Measurements from ENCODE around the gene BTNL9.
A peak's percentile ranks its signal among the peaks of the same experiment; 100 is the strongest.
"Not testable (repeated sequence)": the region's sequence is repeated elsewhere in the genome, so short reads cannot be mapped to it uniquely, and the experiment has no call there.

The BTNL9 gene

GRCh38 chr5:181098762-181099601 lies 58.9 kb downstream of the BTNL9 start:
- Histone ChIP-seq H3K27me3 (peaks cover 3% of the 10 kb centered on the region; the same call in 1 of the 2 replicates), H3K4me2 (no peak overlapping the region), H3K9me3 (no peaks in the 10 kb centered on the region), H3K4me3 (no peak overlapping the region), H3K27ac (no peak overlapping the region), H3K9ac (no peak overlapping the region), H3K4me1 (0 out of 2 replicates have a peak, but pooled peaks cover under 1% of the 10 kb centered on the region), H3K36me3 (no peaks in the 10 kb centered on the region), H4K20me1 (no peaks in the 10 kb centered on the region)
- TF ChIP-seq Cebpa-rat (IDR thresholded peaks at IDR 0.05): no peak

GRCh38 chr5:181099602-181100086 lies 59.6 kb downstream of the BTNL9 start:
- no peak overlapping the region for H3K9ac ChIP-seq
- TF ChIP-seq Cebpa-rat (IDR thresholded peaks at IDR 0.05): no peak
- peaks cover 5% of the 10 kb centered on the region; the same call in 1 of the 2 replicates for H3K4me1 ChIP-seq
- no peaks in the 10 kb centered on the region for H3K36me3 ChIP-seq
- peaks cover 9% of the 10 kb centered on the region; the same call in 1 of the 2 replicates for H3K27me3 ChIP-seq
- no peak overlapping the region for H3K27ac ChIP-seq
- H3K4me3 ChIP-seq: no peak overlapping the region
- H3K9me3 ChIP-seq: no peaks in the 10 kb centered on the region
- H3K4me2 ChIP-seq: no peak overlapping the region
- no peaks in the 10 kb centered on the region for H4K20me1 ChIP-seq

- H3K4me2 ChIP-seq: no peak overlapping the region
- H3K27me3 ChIP-seq: peaks cover 11% of the 10 kb centered on the region; the same call in 1 of the 2 replicates
- H3K9ac ChIP-seq: no peak overlapping the region
- peaks cover 6% of the 10 kb centered on the region; the same call in 1 of the 2 replicates for H3K4me1 ChIP-seq
- H3K27ac ChIP-seq: no peak overlapping the region
- no peaks in the 10 kb centered on the region for H3K9me3 ChIP-seq
- no peak overlapping the region for H3K4me3 ChIP-seq
- no peaks in the 10 kb centered on the region for H3K36me3 ChIP-seq
- no peaks in the 10 kb centered on the region for H4K20me1 ChIP-seq
- no peak for TF ChIP-seq Cebpa-rat (IDR thresholded peaks at IDR 0.05)
These were observed 60.2 kb downstream of the BTNL9 start for GRCh38 chr5:181100121-181100875.

GRCh38 chr5:181101030-181101641 lies 61.1 kb downstream of the BTNL9 start:
- peaks cover 14% of the 10 kb centered on the region; the same call in 1 of the 2 replicates for H3K4me1 ChIP-seq
- not testable (repeated sequence) for H3K9me3 ChIP-seq, H3K4me3 ChIP-seq, H3K9ac ChIP-seq, H3K27ac ChIP-seq, H3K4me2 ChIP-seq, H4K20me1 ChIP-seq, H3K36me3 ChIP-seq
- H3K27me3 ChIP-seq: peaks cover 11% of the 10 kb centered on the region; the same call in 1 of the 2 replicates

- not testable (repeated sequence) for H3K36me3 ChIP-seq, H3K9me3 ChIP-seq, H4K20me1 ChIP-seq, H3K27ac ChIP-seq, H3K4me2 ChIP-seq, H3K4me3 ChIP-seq, H3K9ac ChIP-seq
- peaks cover 14% of the 10 kb centered on the region; the same call in 1 of the 2 replicates for H3K4me1 ChIP-seq
- H3K27me3 ChIP-seq: peaks cover 11% of the 10 kb centered on the region; the same call in 1 of the 2 replicates
These were observed 62.0 kb downstream of the BTNL9 start for GRCh38 chr5:181101930-181102674.

GRCh38 chr5:181104259-181104568 lies 64.1 kb downstream of the BTNL9 start:
- not testable (repeated sequence) for H3K36me3 ChIP-seq, H4K20me1 ChIP-seq, H3K27ac ChIP-seq, H3K9me3 ChIP-seq, H3K4me3 ChIP-seq, H3K9ac ChIP-seq
- peaks cover 11% of the 10 kb centered on the region; the same call in 1 of the 2 replicates for H3K27me3 ChIP-seq
- H3K4me1 ChIP-seq: peaks cover 14% of the 10 kb centered on the region; the same call in 1 of the 2 replicates
- H3K4me2 ChIP-seq: peak overlapping the region; percentile 44; the same call in 1 of the 2 replicates

- H3K4me2 ChIP-seq: 0 out of 2 replicates have a peak overlapping the region, but pooled peaks have one; percentile 44
These were observed 64.7 kb downstream of the BTNL9 start for GRCh38 chr5:181104606-181105390.

GRCh38 chr5:181105391-181106025 lies 65.4 kb downstream of the BTNL9 start:
- H3K4me1 ChIP-seq: peaks cover 14% of the 10 kb centered on the region; the same call in 1 of the 2 replicates
- no peak for TF ChIP-seq Cebpa-rat (IDR thresholded peaks at IDR 0.05)
- H3K27ac ChIP-seq: no peak overlapping the region
- no peaks in the 10 kb centered on the region for H3K36me3 ChIP-seq
- 0 out of 2 replicates have a peak overlapping the region, but pooled peaks have one; percentile 3 for H3K4me2 ChIP-seq
- no peaks in the 10 kb centered on the region for H4K20me1 ChIP-seq
- H3K9me3 ChIP-seq: no peaks in the 10 kb centered on the region
- H3K9ac ChIP-seq: no peak overlapping the region
- H3K4me3 ChIP-seq: no peak overlapping the region
- H3K27me3 ChIP-seq: peaks cover 11% of the 10 kb centered on the region; the same call in 1 of the 2 replicates

More at GRCh38 chr5:181104606-181105390, 64.7 kb downstream of the BTNL9 start:
- H3K4me3 ChIP-seq, H4K20me1 ChIP-seq, H3K9ac ChIP-seq, H3K27ac ChIP-seq, H3K9me3 ChIP-seq, H3K36me3 ChIP-seq: not testable (repeated sequence)
- Histone ChIP-seq H3K27me3 (peaks cover 11% of the 10 kb centered on the region; the same call in 1 of the 2 replicates), H3K4me1 (peaks cover 14% of the 10 kb centered on the region; the same call in 1 of the 2 replicates)

Measured in BLaER1 (cell line).